HG03175 (cell line): ENCODE data around the gene IL17REL.

ENCODE experiments used
- ATAC-seq: cut with Tn5 transposase; IDR thresholded peaks from one replicate; pipeline ENCODE4 v1.9.1; 2021; ENCODE audit warnings: mild to moderate bottlenecking, moderate library complexity; ENCODE audit not compliant: unreplicated experiment

The IL17REL gene

DNA sequence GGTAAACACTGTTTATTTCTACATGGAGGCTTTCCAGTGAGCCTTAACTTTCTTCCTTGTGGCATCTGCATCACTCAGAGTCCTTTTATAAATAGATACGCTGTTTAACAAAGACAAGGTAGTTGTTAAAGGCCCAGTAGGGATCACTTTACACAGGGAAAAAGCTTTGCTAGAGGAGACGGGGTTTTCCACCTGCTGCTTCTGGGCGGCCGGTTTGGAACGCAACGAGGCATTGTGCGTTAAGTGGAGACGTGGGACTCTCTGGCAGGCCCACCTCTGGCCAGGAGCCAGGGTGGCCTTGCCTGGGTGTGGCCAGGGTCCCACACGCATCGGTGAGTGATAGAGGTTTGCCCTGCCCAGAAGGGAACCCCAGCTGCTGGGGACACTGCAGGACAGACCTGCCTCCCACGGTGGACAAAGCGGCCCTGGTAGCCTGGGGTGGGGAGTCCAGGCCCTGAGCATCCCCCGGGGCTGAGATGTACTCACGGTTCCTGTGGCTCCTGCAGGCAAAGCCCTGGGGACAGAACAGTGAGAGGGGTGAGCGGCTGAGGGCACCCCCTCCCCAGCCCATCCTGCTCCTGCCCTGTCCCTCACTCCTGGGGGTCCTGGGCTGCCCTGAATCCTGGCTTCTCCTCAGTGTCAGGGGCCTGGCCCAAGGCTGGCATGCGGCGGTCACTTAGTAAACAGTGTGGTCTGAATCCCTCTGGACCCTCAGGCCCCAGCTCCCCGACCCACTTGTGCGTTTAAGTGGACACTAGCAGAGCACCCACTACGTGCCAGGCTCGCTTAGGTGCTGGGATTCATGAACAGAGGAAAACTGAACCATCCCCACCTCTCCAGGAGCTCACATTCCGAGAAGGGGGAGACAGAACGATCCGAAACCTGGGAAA, 4.2 kb downstream of the IL17REL start:
- no peak for ATAC-seq

DNA sequence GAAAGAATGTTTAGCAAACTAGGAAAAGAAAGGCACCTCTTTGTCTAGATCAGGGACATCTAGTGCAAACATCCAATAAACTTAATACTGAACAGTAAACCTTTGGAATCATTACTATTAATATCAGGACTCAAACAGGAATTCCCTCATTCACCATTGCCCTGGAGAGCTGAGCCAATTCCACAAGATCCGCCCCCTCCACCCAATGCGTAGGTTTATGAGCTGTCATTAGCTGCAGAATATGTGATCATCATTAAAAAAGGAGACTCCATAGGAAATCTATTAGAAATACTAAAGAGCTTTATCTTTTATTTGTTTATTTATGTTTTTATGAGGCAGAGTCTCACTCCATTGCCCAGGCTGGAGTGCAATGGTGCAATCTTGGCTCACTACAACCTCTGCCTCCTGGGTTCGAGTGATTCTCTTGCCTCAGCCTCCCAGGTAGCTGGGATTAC, 5.5 kb downstream of the IL17REL start:
- ATAC-seq = no peak

DNA sequence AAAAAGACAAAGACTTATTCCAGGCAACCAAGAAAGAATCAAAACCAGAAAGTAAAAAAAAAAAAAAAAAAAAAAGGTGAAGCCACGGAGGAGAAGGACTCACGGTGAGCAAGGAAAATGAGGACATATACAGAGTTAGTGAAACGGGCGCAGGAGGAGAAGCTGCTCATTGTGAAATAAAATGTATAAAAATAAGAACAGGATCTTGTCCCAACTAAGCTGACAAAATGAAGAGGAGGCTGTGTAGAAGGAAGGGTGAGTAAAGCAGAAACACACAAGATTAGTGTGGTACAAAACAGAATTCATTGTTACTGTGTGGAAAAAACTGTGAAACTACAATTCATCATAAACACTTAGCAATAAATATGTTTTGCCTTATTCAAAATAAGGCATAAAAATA, 7.6 kb downstream of the IL17REL start:
- no peak for ATAC-seq

DNA sequence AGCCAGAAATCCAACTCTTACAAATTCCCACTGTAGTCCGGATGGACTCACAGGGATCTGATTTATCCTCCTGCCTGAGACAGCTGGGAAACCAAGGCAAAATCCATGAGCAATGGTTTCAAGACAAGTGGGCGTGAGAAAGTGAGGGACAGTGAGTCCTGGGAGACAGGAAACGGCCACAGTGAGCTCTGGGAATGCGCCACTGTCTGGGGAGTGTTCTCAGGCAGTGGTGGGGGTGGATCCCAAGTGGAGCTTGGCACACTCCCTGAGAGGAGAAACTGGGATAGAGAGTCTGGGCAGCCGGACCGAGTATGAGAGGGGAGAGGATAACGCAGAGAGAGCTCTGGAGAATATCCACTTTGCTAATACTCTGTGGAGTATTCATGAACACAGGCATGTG, 9.8 kb downstream of the IL17REL start:
- ATAC-seq = no peak

DNA sequence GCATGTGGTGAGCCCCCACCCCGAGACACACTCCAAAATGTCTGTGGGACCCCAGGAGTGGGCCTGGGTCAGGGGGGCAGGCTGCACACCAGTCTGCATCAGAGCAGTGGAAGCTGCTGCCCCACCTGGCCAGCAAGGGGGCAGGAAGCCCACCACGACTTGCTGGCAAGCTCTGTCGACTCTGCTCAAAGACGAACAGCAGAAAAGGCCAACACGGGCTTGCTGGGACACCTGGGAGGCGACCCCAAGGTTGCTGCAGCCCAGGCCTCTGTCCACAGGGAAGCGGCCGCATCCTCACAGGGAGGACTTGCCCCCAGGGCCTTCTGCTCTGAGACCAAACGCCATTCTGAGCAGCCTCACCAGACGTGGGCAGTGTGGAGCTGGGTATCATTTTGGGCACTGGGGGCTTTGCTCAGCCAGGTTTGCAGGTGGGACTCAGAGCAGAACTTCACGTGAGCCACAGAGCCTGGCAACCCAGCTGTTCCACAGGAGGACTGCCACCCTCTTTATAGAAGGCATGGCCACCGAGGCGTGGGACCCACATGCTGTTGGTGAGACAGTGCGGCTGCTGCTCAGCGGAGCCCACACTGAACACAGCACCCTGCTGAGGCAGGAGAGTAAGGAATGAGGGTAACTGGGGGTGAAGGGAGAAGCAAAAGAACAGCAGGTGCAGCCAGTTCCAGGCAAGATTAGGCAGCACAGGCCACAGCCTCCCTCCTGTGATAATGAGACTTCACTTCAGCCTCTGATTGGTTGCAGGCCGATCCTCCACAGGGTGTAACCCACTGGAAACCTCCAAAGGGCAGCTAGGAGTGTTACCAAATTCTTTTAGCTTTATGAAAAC, 11.0 kb downstream of the IL17REL start:
- ATAC-seq = no peak

DNA sequence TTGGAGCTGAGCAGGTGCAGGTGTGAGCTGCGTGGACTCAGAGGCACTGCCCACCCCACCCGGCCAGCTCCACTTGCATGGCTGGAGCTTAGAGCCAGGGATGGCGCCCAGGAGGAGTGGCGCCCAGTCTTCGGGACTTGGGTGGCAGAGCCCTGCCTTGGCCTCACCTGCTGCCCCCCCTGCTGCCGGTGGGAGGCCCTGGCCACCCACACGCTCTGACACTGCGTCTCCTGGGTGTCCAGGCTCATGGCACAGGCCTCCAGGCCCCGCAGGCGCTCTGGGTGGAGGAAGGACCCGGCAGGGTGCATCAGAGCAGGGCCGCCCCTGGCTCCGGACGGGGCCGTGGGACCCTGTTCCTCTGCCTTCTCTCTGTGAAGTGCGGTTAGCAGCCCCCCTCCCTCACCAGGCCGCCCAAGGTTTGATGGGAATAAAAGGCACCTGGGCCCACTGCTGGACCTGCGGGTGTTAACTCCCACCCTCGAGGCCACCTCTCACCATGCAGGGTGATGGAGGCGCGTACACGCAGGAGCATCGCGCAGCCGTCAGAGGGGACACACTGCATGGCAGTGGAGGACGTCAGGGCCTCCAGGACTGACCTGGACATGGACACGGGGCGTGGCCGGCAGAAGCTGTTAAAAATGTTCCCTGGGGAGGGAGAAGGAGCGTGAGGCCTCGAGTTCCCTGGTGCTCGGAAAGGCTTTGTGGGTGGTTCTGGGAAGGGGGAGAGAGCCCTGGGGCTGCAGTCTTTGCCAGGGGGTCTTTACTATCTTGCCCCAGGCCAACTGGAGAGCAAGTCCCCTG, 11.8 kb downstream of the IL17REL start:
- no peak for ATAC-seq

DNA sequence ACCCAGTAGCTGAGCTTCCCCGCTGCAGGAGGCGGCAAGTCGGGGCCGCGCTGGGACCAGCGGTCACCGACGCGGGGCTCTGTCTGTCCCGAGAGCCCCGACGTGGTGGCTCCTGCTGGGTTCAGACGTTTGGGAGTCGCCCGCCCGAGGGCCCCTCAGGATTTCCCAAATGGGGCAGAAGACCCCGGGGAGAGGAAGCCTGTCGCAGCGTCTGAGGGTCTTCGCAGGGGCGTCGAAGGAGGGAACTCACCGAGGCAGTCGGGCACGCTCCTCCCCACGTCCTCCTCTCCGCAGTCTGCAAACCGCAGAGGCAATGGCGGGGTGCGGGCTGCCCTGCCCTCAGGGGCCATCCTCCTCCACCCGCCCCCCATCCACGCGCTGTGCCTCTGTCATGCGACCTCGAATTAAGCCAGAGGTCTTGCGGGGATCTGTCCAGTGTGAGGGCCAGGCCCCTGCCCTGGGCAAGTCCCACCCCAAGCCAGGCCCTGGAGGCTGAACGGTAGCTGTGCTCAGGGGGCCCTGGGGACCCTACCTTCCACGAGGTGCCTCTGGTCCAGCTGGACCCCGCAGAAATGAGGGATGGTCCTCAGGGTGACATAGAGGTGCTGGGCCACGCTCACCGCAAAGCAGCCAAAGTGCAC, 12.5 kb downstream of the IL17REL start:
- no peak for ATAC-seq

DNA sequence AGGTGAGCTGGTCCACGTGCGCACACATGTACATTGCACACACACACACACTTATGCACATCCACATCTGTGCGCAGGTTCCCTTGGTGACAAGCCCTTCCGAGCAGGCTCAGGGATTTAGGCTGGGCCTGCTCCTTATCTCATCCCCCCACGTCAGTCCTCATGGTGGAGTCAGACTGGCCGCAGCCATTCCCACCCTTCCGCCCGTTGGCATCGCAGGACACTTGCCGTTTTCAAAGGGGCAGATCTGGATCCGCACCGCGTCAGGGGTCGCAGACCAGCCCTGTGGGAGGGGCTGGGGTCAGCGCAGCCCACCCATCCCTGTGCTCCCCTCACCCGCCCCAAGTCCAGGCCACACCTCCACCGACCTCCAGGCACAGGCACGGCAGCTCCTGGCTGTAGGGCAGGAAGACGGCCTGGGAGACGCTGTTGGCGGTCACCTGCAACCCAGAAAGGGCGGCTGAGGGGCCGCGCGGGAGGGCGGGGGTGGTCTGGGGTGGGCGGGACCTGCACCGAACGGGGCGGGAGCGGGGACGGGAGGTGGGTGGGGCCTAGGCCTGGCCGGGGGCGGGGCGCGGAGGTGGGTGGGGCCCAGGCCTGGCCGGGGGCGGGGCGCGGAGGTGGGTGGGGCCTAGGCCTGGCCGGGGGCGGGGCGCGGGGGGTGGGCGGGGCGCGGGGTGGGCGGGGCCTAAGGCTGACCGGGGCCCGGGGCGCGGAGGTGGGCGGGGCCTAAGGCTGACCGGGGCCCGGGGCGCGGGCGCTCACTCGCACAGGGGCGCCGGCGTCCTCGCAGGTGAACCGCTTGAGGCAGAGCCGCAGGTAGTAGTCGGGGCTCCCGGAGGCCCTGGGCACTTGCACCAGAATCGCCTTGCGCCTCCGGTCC, 13.3 kb downstream of the IL17REL start:
- ATAC-seq = no peak

DNA sequence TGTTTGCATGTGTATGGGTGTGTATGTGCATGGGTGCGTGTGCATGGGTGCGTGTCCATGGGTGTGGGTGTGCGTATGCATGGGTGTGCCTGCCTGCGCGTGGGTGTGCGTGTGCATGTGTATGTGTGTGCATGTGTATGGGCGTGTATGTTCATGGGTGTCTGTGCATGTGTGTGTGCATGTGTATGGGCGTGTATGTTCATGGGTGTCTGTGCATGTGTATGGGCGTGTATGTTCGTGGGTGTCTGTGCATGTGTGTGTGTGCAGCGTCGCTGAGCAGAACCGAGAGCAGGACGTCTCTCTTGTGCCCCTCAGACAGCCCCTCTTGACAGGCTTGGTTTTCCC, 13.9 kb downstream of the IL17REL start:
- ATAC-seq = no peak

DNA sequence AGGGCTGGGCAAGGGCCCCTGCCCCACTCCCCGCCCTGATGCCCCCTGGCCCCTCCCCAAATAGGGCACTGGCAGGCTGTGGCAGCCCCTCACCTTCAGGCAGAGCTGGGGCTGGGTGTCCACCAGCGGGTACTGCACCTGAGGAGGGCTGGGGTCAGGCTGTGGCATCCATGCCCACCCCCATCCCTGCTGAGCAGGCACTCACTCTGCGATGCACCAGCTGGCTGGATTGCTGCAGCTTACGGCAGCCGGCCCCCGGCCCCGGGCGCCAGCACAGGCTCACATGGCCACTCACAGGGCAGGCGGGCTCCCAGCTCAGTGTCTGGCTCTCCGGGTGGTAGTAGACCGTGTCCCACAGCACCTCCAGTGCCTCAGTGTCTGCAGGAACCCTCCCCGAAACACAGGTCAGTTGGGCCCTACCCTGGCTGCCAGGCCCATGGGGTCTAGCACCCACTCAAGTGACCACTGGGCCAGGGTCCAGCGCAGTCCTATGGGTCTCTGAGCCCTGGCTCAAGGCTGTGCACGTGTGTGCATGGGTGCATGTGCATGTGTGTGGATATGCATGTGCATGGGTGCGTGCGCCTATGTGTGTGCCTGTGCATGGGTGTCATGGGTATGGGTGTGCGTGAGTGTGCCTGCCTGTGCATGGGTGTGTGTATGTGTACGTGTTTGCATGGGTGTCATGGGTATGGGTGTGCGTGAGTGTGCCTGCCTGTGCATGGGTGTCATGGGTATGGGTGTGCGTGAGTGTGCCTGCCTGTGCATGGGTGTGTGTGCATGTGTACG, 14.4 kb downstream of the IL17REL start:
- ATAC-seq = no peak

DNA sequence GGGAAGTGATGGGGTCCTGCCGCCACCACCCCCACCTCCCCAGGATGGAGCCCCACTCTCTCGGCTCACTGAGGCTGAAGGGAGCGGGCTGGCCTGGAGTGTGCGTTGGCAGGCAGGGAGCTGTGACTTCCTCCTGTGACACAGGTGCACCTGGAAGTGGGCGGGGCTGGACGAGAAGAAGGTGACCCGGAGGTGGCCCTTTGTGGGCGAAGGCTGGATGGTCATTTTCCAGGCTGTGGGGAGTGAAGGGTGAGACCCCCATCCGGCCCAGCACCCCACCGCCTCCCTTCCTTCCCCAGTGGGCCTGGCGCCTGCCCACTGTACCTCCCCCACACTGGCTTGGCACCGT, 15.3 kb downstream of the IL17REL start:
- no peak for ATAC-seq

DNA sequence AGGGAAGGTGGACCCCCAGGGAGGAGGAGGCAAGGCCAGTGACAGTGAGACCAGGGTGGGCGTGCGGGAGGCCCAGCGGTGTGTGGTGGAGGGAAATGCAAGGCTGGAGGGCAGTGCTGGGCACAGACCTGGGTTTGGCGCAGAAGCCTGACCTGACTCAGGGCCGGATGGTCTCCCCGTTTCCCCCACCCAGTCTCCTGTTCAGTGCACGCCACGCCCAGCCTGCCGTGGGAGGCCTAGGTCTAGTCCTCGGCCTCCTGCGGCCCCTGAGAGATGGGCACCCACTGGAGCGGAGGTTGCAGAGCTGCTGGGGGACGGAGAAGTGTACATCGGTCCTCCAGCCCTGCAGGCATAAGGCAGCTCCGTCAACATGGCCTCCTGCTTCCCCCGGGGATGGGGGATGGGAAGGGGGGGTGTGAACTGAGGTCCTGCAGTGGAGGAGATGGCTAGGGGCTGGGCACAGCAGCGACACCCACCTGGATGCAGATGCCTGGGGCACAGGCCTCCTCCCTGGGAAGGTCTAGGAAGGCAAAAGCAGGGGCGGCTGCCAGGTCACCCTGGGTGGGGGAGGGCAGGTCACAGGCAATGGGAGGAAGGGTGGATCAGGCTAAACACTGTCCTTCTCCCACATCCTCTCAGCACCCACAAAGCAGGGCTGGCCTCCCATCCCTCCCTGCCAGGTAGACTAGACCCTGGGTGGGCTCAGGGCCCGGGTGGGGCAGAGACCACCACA, 15.9 kb downstream of the IL17REL start:
- no peak for ATAC-seq

DNA sequence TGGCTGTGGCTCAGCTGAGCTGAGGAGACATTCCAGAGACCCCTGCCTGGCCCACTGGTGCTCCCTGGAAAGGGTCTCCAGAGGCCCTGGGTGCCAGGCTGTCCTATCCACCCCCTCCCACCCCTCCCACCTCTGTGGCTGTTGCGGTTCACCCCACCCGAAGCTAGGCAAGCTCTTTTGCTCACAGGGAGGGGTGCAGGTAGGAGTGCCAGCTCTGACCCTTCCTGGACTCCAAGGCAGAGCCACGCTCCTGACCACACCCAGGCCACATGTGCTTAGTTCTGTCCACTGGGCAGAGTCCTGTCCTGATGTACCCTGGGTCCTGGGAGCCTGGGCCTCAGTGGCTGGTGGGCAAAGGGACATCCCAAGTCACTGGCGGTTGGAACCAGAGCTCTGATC, 16.4 kb downstream of the IL17REL start:
- ATAC-seq = no peak

DNA sequence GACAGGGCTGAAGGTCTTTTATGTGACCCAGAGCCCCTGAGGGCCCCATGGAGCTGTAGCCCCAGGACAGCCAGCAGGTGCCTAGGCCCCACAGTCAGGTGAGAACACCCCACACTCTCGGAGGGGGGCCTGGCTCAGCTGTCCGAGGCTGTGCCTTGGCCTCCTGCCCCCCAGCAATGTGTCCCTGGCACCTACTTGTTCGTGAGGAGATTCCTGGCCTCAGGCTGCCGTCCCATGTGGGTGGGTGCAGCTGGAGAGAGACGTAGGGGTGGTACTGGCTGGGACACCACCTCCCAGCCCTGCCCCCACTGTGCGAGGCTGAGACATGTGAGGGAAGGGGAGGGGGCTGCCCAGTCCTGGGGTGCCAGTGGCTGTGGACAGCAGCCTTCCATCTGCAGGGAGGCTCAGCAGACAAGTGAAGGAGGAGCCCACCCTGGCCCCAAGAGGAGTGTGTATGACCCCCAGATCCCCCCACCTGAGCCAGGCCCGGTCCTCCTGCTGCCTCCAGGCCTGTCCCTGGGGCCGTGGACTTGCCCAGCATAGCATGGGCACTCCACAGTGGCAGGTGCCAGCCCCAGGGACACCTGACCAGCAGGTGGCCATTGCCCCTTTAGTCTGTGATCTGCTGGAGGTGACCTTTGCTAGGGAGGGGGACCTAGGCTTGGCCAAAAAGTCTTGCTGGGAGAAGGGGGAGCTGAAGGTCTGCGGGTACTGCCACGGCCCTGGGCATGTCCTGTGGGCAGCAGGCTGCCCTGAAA, 17.0 kb downstream of the IL17REL start:
- ATAC-seq = no peak

DNA sequence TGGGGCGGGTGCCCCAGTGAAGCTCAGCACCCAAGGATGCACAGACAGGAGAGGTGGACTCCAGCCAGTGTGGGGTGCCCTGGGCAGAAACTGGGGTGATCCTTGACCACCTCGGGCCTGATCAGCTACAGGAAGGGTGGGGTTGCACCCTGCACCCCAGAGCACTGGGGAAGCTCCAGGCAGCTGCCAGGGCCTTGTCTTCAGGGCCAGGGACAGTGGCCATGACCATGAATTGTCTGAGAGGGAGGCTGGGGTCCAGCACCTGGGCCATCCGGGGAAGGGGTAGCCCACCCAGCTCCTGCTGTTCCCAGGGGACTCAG, 17.6 kb downstream of the IL17REL start:
- ATAC-seq = no peak

DNA sequence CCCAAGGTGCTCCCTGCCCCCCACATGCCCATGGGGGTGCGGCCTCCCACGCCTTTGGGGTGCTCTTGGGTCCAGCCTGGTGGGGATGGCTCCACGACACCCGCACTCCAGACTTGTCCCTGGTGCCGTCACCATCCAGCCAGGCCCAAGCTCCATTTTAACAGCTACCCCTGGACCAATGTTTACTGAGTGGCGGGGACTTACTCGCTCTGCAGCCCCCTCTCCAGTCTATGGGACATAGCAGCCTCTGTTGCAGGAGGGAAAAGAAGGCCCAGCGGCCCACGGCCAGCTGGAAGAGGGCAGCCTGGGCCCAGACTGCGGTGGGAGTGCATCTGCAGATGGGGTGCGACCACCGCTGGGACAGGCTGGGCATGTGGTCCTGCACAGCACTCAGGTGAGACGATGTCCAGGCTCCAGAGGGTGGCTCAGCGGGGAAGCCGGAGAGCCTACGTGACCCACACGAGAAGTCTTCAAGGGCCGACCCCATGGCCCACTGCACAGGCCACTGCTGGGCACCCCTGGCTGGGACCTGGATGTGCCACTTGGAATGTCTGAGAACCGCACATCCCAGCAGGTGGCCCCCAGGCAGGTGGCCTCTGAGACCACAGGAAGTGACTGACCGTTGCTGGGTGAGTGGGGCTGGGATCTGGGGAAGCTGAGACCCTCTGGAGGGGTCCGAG, 18.1 kb downstream of the IL17REL start:
- no peak for ATAC-seq

DNA sequence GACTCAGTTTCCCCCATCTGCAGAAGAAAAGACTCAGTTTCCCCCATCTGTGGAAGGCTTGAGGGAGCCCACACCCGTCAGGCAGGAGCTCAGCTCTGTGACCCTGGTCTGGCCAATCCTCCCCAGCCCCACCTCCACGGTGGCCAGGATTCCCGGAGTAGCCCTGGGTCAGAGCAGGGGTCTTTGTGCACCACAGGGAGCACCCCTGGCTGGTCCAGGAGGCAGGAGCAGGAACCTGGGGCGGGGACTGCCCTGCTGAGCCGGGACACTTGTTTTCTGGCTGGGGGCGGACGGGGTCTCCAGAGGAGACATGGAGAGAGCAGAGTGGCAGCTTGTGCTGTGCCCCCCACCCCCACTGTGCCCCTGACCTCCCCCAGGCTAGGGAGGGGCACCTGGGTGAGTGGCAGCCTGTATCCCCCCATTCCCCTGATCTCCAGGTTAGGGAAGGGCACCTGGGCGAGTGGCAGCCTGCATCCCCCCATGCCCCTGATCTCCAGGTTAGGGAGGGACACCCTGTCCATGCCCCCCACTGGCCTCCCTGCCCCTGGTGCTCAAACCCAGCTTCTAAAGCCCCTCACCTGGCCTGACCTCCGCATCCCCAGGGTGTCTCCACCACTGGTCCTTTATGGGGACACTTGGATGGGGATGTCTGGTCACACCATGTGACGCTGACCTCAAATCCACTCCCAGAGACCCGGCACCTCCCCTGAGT, 18.8 kb downstream of the IL17REL start:
- ATAC-seq = no peak
